ENCODE measurements around the gene CARF.

CARF gene

GRCh38 chr2:203018181-203018580, 106.1 kb downstream of the CARF start:
- ATAC-seq (ENCODE audit: low read depth) (no peak), DNase-seq (ENCODE audit: low spot score in 2 of 2) (no peak)
- H3K9me3 Mint-ChIP-seq, result no peaks in the 10 kb centered on the region
- H3K4me3 Mint-ChIP-seq, result no peak overlapping the region
- peaks cover 19% of the 10 kb centered on the region for H3K4me1 Mint-ChIP-seq
- no peaks in the 10 kb centered on the region for H3K27me3 Mint-ChIP-seq
- no peaks in the 10 kb centered on the region for H3K36me3 Mint-ChIP-seq
- no peak overlapping the region for H3K27ac Mint-ChIP-seq

- Mint-ChIP-seq H3K4me3 (no peak overlapping the region), H3K27me3 (no peaks in the 10 kb centered on the region), H3K27ac (no peak overlapping the region), H3K4me1 (peaks cover 16% of the 10 kb centered on the region), H3K9me3 (no peaks in the 10 kb centered on the region), H3K36me3 (peaks cover 3% of the 10 kb centered on the region)
- DNase-seq (ENCODE audit: low spot score in 2 of 2) (no peak), ATAC-seq (ENCODE audit: low read depth) (no peak)
Measured at GRCh38 chr2:203019142-203019541, 107.1 kb downstream of the CARF start.

GRCh38 chr2:203021991-203022390, 109.9 kb downstream of the CARF start:
- H3K27me3 Mint-ChIP-seq, result no peaks in the 10 kb centered on the region
- H3K27ac Mint-ChIP-seq, result no peak overlapping the region
- no peak overlapping the region for H3K4me3 Mint-ChIP-seq
- DNase-seq (ENCODE audit: low spot score in 2 of 2) (no peak), ATAC-seq (ENCODE audit: low read depth) (no peak)
- peaks cover 8% of the 10 kb centered on the region for H3K4me1 Mint-ChIP-seq
- peaks cover 3% of the 10 kb centered on the region for H3K36me3 Mint-ChIP-seq
- no peaks in the 10 kb centered on the region for H3K9me3 Mint-ChIP-seq

- Mint-ChIP-seq H3K9me3 (no peaks in the 10 kb centered on the region), H3K36me3 (peaks cover 3% of the 10 kb centered on the region), H3K4me1 (peaks cover 7% of the 10 kb centered on the region), H3K27ac (no peak overlapping the region), H3K4me3 (no peak overlapping the region), H3K27me3 (no peaks in the 10 kb centered on the region)
- DNase-seq (ENCODE audit: low spot score in 2 of 2), result no peak
- no peak for ATAC-seq (ENCODE audit: low read depth)
Measured at GRCh38 chr2:203022751-203023150, 110.7 kb downstream of the CARF start.

- Mint-ChIP-seq H3K36me3 (peaks cover 3% of the 10 kb centered on the region), H3K9me3 (no peaks in the 10 kb centered on the region), H3K27ac (peak overlapping the region; percentile 9)
Measured at GRCh38 chr2:203025592-203025991, 113.5 kb downstream of the CARF start.

GRCh38 chr2:203030545-203030944, 118.5 kb downstream of the CARF start:
- Mint-ChIP-seq H3K27ac (no peak overlapping the region), H3K36me3 (peaks cover 4% of the 10 kb centered on the region), H3K27me3 (no peaks in the 10 kb centered on the region), H3K9me3 (no peaks in the 10 kb centered on the region), H3K4me3 (no peak overlapping the region), H3K4me1 (no peaks in the 10 kb centered on the region)
- ATAC-seq (ENCODE audit: low read depth) (no peak), DNase-seq (ENCODE audit: low spot score in 2 of 2) (no peak)

More at GRCh38 chr2:203025592-203025991, 113.5 kb downstream of the CARF start:
- Mint-ChIP-seq H3K27me3 (no peaks in the 10 kb centered on the region), H3K4me1 (no peaks in the 10 kb centered on the region), H3K4me3 (no peak overlapping the region)
- ATAC-seq (ENCODE audit: low read depth) (no peak), DNase-seq (ENCODE audit: low spot score in 2 of 2) (no peak)

GRCh38 chr2:203030991-203031390, 118.9 kb downstream of the CARF start:
- Mint-ChIP-seq H3K4me1 (no peaks in the 10 kb centered on the region), H3K9me3 (no peaks in the 10 kb centered on the region), H3K27ac (no peak overlapping the region), H3K27me3 (no peaks in the 10 kb centered on the region), H3K4me3 (no peak overlapping the region), H3K36me3 (peaks cover 4% of the 10 kb centered on the region)
- no peak for ATAC-seq (ENCODE audit: low read depth)
- DNase-seq (ENCODE audit: low spot score in 2 of 2), result no peak

GRCh38 chr2:203033395-203033794, 121.3 kb downstream of the CARF start:
- ATAC-seq (ENCODE audit: low read depth) (no peak), DNase-seq (ENCODE audit: low spot score in 2 of 2) (no peak)
- Mint-ChIP-seq H3K9me3 (no peaks in the 10 kb centered on the region), H3K36me3 (peaks cover 4% of the 10 kb centered on the region), H3K27me3 (no peaks in the 10 kb centered on the region), H3K27ac (no peak overlapping the region), H3K4me1 (no peaks in the 10 kb centered on the region), H3K4me3 (no peak overlapping the region)

GRCh38 chr2:203035879-203036470, 123.9 kb downstream of the CARF start:
- Mint-ChIP-seq H3K4me3 (no peak overlapping the region), H3K36me3 (peaks cover 5% of the 10 kb centered on the region)
- no peak for ATAC-seq (ENCODE audit: low read depth)

More at GRCh38 chr2:203035879-203036470, 123.9 kb downstream of the CARF start:
- no peaks in the 10 kb centered on the region for H3K27me3 Mint-ChIP-seq
- no peaks in the 10 kb centered on the region for H3K4me1 Mint-ChIP-seq
- no peak for DNase-seq (ENCODE audit: low spot score in 2 of 2)
- H3K9me3 Mint-ChIP-seq, result no peaks in the 10 kb centered on the region
- no peak overlapping the region for H3K27ac Mint-ChIP-seq

All from memory B cell (primary cell).